Activated B cell treated with CpG ODN at 0.5 μM for 24 hours (primary cell): ENCODE results near the gene MTUS2. TPM values are rescaled to one million over a fixed set of nuclear protein-coding genes. Genes with fewer than 3 reads are reported as not detected.
"Not testable (repeated sequence)": the region's sequence is repeated elsewhere in the genome, so short reads cannot be mapped to it uniquely, and the experiment has no call there.

Experiments
- ATAC-seq: fragments of 200-7000 bp; cut with Tn5 transposase; one replicate; pipeline ENCODE4 v1.10.0; 2021; ENCODE audit warnings: low read depth, mild to moderate bottlenecking, moderate library complexity
- CTCF ChIA-PET: fragments of 350-600 bp; sonication (Branson Sonifier 250); formaldehyde crosslinking; loops from one replicate; lab custom pipeline; 2021; ENCODE audit warnings: antibody characterized with exemption; lab: Charles Lee
- POLR2A ChIA-PET: fragments of 350-600 bp; sonication (Branson Sonifier 250); formaldehyde crosslinking; loops from one replicate; lab custom pipeline; 2021; ENCODE audit warnings: antibody characterized with exemption; lab: Charles Lee
- DNase-seq: peaks from one replicate; pipeline ENCODE4 v3.0.0; 2022
- H3K27ac Mint-ChIP-seq: one replicate; pipeline ENCODE4 v1.8.0; 2020; ENCODE audit warnings: mixed read lengths
- H3K27me3 Mint-ChIP-seq: one replicate; pipeline ENCODE4 v1.8.0; 2021; ENCODE audit warnings: mixed read lengths
- H3K36me3 Mint-ChIP-seq: one replicate; pipeline ENCODE4 v1.8.0; 2021; ENCODE audit warnings: low read depth, mixed read lengths
- H3K4me1 Mint-ChIP-seq: one replicate; pipeline ENCODE4 v1.8.0; 2021; ENCODE audit warnings: mixed read lengths
- H3K4me3 Mint-ChIP-seq: one replicate; pipeline ENCODE4 v1.8.0; 2020; ENCODE audit warnings: mild to moderate bottlenecking, mixed read lengths
- H3K9me3 Mint-ChIP-seq: one replicate; pipeline ENCODE4 v1.8.0; 2020; ENCODE audit warnings: mixed read lengths
- intact Hi-C: fragments of 100-400 bp; cut with micrococcal nuclease; formaldehyde crosslinking; loops from one replicate; pipeline ENCODE4 v1.15.1; 2024
- total RNA-seq: library from RNA; stranded (reverse); gene quantifications from 2 replicates; pipeline ENCODE4 v1.2.3, GENCODE V29; 2022
- TF ChIP-seq, protein P1 (sequence below): fragments of 200-600 bp; IDR thresholded peaks from one replicate; pipeline ENCODE4 v1.8.0; 2022; ENCODE audit warnings: antibody characterized with exemption, mild to moderate bottlenecking

The MTUS2 gene
- total RNA-seq, 1 donor from 2014 or later: not detected

DNA sequence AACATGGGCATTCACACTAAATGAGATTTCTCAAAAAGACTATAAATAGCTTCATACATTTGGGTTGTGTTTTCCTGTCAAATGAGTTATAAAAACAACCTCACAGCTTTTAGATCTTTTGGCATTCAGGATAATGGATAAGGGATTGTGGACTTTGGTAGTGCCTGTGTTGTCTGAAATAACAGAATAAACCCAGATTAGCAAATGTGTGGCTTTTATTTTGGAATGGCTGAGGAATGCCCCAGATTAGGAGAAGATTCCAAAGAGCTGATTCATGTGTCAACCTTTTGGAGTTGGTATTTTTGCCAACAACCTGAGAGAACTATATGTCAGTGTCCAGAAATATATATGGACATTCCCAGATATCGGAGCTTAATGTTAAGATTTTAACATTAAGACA lies 164.7 kb downstream of the MTUS2 start:
- TF ChIP-seq, protein P1, sequence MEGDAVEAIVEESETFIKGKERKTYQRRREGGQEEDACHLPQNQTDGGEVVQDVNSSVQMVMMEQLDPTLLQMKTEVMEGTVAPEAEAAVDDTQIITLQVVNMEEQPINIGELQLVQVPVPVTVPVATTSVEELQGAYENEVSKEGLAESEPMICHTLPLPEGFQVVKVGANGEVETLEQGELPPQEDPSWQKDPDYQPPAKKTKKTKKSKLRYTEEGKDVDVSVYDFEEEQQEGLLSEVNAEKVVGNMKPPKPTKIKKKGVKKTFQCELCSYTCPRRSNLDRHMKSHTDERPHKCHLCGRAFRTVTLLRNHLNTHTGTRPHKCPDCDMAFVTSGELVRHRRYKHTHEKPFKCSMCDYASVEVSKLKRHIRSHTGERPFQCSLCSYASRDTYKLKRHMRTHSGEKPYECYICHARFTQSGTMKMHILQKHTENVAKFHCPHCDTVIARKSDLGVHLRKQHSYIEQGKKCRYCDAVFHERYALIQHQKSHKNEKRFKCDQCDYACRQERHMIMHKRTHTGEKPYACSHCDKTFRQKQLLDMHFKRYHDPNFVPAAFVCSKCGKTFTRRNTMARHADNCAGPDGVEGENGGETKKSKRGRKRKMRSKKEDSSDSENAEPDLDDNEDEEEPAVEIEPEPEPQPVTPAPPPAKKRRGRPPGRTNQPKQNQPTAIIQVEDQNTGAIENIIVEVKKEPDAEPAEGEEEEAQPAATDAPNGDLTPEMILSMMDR: no peak
- ATAC-seq: no peak
- H3K27ac Mint-ChIP-seq: no peak overlapping the region
- intact Hi-C loops: no loop called here
- H3K9me3 Mint-ChIP-seq: no peaks in the 10 kb centered on the region
- no peaks in the 10 kb centered on the region for H3K4me1 Mint-ChIP-seq
- no peaks in the 10 kb centered on the region for H3K36me3 Mint-ChIP-seq
- H3K27me3 Mint-ChIP-seq: peaks cover 2% of the 10 kb centered on the region
- no peak for DNase-seq
- CTCF ChIA-PET: no interaction called here
- H3K4me3 Mint-ChIP-seq: no peak overlapping the region
- POLR2A ChIA-PET: no interaction called here

DNA sequence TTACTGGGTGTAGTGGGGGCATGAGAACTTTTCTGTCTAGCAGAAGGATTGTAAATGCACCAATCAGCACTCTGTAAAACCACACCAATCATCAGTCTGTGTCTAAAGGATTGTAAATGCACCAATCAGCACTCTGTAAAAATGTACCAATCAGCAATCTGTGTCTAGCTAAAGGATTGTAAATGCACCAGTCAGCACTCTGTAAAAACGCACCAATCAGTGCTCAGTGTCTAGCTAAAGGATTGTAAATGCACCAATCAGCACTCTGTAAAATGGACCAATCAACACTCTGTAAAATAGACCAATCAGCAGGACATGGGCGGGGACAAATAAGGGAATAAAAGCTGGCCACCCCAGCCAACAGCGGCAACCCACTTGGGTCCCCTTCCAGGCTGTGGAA lies 170.2 kb downstream of the MTUS2 start:
- POLR2A ChIA-PET, H3K27ac Mint-ChIP-seq, CTCF ChIA-PET, H3K4me1 Mint-ChIP-seq, H3K9me3 Mint-ChIP-seq, ATAC-seq, H3K4me3 Mint-ChIP-seq, H3K36me3 Mint-ChIP-seq, intact Hi-C loops, DNase-seq, H3K27me3 Mint-ChIP-seq: not testable (repeated sequence)

DNA sequence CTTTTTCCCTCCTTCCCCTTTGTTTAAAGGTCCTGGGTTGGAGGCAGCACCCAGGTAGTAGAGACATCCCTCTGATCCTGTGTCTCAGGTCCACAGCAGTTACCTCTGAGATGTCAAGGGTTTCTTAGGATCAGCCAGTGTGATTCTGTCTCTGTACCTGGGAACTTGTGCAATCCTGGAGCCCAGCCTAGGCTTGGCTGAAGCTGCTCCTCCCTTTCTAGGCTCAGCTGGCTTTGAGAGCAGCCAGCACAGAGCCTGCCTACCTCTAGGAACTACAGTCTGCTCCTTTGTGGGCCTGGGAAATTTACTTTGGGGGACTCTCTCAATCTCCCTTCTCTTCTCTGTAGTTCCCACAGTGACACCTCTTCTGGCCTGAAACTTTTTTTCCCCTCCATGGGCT lies 171.6 kb downstream of the MTUS2 start:
- Mint-ChIP-seq H3K4me1 (no peaks in the 10 kb centered on the region), H3K36me3 (no peaks in the 10 kb centered on the region), H3K4me3 (no peak overlapping the region), H3K27me3 (no peaks in the 10 kb centered on the region), H3K9me3 (no peaks in the 10 kb centered on the region), H3K27ac (no peak overlapping the region)
- TF ChIP-seq, protein P1: no peak
- ATAC-seq (no peak), DNase-seq (no peak)
- CTCF ChIA-PET: no interaction called here
- POLR2A ChIA-PET: no interaction called here
- intact Hi-C loops: no loop called here

DNA sequence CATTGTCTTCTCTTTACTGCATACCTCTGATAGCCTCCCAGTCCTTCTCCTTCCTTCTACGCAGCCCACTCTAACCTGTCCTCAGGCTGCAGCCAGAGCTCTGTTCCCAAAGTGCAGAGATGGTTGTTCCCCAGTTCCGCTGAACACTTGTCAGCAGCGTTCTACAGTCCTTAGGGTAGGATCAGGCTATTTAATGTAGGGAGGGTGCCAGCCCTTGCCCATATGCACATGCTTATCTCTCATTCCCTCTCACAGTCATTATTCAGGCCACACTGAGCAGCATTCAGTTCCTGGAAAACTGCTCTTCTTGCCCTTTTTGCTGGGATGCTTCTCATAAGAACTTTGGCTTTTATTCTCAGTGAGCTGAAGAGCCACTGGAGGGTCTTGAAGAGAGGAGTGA lies 180.7 kb downstream of the MTUS2 start:
- no peak overlapping the region for H3K27ac Mint-ChIP-seq
- ATAC-seq (no peak), DNase-seq (no peak)
- H3K27me3 Mint-ChIP-seq: peaks cover 15% of the 10 kb centered on the region
- no peaks in the 10 kb centered on the region for H3K36me3 Mint-ChIP-seq
- POLR2A ChIA-PET: no interaction called here
- no peak overlapping the region for H3K4me3 Mint-ChIP-seq
- TF ChIP-seq, protein P1: no peak
- peaks cover 8% of the 10 kb centered on the region for H3K9me3 Mint-ChIP-seq
- CTCF ChIA-PET: interaction anchor here (0.7 kb wide), 1 partner anchor 1663 kb away, joined by 3 read pairs; no protein-coding TSS in a partner anchor
- intact Hi-C loops: no loop called here
- H3K4me1 Mint-ChIP-seq: no peaks in the 10 kb centered on the region

DNA sequence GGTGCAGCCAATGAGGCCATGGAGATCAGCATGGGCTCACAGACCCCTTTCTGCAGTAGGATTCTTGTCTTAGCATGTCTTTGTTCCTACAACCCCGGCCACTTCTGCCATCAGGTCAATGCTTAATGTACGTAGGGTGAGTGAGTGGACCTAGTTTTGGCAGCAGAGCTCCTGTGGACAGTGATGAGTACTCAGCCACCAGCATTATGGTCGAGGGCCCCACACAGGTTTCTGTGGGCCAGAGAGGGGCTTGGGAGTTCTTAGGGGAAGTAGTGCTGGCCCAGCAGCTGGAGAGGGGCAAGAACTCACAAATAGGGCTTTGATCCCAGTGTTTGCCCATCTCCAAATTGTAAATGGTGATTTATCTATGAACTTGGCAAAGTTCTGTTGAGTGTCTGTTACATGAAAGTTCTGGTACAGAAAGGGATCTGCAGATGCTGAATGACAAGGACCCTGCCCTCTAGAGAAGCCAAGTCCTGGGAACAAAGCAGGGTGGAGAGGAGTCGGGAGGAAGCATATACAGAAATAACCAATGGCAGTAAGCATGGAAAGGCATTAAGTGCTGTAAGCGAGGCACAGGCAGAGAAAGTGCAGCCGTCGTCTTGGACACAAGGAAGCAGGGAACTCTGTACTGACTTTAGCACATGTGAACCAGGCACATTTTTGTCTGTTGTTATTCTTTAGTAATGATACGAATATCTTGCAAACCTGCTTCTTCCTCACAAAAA lies 185.1 kb downstream of the MTUS2 start:
- Mint-ChIP-seq H3K4me3 (no peak overlapping the region), H3K27ac (no peak overlapping the region), H3K4me1 (no peaks in the 10 kb centered on the region), H3K9me3 (peaks cover 2% of the 10 kb centered on the region), H3K36me3 (no peaks in the 10 kb centered on the region), H3K27me3 (peaks cover 26% of the 10 kb centered on the region)
- TF ChIP-seq, protein P1: no peak
- POLR2A ChIA-PET: no interaction called here
- DNase-seq: no peak
- ATAC-seq: no peak
- CTCF ChIA-PET: no interaction called here
- intact Hi-C loops: no loop called here

DNA sequence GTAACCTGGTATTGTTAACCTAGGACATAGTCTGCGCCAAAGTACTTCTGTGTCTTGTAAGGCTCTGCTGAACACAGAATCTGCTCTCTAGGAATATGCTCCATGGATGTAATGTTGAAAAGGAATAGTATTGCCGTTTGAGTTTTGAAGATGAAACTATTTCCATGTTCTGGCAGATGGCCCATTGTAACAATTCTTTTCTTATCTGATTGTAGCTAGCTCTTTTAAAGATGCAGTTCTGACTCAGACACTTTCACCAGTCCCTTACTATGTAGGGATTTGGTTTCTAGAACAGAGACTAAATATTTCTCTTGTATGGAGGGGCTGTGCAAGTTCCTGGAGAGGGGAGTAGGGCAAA lies 185.6 kb downstream of the MTUS2 start:
- Mint-ChIP-seq H3K27ac (no peak overlapping the region), H3K36me3 (no peaks in the 10 kb centered on the region), H3K4me1 (no peaks in the 10 kb centered on the region), H3K4me3 (no peak overlapping the region), H3K27me3 (peaks cover 31% of the 10 kb centered on the region), H3K9me3 (peaks cover under 1% of the 10 kb centered on the region)
- ATAC-seq: no peak
- TF ChIP-seq, protein P1: no peak
- CTCF ChIA-PET: no interaction called here
- POLR2A ChIA-PET: no interaction called here
- intact Hi-C loops: no loop called here
- no peak for DNase-seq
